ENCODE measurements around the gene LIME1. TPM values are rescaled to one million over a fixed set of nuclear protein-coding genes. Genes with fewer than 3 reads are reported as not detected.
"Not testable (repeated sequence)": the region's sequence is repeated elsewhere in the genome, so short reads cannot be mapped to it uniquely, and the experiment has no call there.

LIME1 gene
- total RNA-seq, 1 donor from 2014 or later = 1.6 TPM

DNA sequence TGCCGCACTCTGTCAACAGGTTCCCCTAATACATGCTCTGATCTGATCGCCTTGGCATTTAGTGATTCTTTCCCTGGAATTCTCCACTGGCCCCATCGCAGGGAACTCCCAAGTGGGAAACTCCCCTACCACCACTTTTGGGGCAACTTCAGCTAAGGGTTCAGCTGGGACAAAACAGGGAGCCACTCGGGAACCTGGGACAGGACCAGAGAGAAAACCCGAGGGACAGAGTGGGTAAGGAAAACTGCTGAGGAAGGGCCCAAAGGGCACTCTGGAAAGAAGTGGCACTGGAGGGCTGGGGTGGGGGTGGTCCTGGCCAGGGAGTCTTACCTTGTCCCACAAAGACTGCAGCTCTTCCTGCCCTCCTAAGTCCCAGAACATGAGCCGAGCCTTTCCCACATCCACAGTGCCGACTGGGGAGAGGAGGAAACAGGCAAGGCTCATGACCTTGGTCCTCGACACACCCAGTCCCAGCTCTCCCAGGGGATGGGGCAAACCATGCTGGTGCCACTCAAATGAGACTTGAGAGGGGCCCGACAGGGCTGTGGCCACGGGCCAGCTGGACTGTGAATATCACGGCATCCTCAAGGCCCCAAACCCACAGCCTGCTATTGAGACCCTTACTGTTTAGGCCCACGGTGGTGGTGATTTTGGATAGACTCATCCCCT is 30.3 kb upstream of the LIME1 start:
- intact Hi-C loops (cut with DNase I) = no loop called here
- peak; percentile 58 for DNase-seq (ENCODE audit: missing footprints)
- ATAC-seq = no peak

- ATAC-seq = peak; percentile 11
- peak; percentile 78 for DNase-seq (ENCODE audit: missing footprints)
- intact Hi-C loops (cut with DNase I) = no loop called here
Measured at GRCh38 chr20:63706852-63707557, 29.5 kb upstream of the LIME1 start.

GRCh38 chr20:63707558-63708300 is 28.7 kb upstream of the LIME1 start, which contains the start of the genes ARFRP1 and ZGPAT:
Gene ARFRP1, minus strand, starts transcription at chr20:63707976. Its CDS starts 885 bp downstream, at chr20:63707091.
Gene ZGPAT, plus strand, starts transcription at chr20:63708039. Its CDS starts 542 bp downstream, at chr20:63708581.
- intact Hi-C loops (cut with DNase I) = no loop called here
- DNase-seq (ENCODE audit: missing footprints) (peak; percentile 95), ATAC-seq (peak; percentile 97)

GRCh38 chr20:63708301-63709148 is 27.9 kb upstream of the LIME1 start:
- intact Hi-C loops (cut with DNase I) = no loop called here
- ATAC-seq (no peak), DNase-seq (ENCODE audit: missing footprints) (peak; percentile 57)

DNA sequence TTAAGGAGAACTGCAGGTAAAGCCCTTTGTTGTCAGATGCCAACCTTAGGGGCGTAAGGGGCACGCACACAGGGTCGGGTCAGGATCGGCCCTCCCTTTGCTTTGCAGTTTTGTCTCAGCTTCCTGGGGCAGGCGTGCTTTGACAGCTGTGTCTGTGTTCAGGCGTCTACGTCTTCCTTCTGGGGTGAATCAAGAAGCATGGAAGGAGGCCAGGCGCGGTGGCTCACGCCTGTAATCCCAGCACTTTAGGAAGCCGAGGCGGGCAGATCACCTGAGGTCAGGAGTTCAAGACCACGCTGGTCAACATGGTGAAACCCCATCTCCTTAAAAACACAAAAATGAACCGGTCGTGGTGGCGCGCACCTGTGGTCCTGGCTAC is 27.3 kb upstream of the LIME1 start:
- DNase-seq (ENCODE audit: missing footprints) (peak; percentile 37), ATAC-seq (no peak)
- intact Hi-C loops (cut with DNase I) = no loop called here

DNA sequence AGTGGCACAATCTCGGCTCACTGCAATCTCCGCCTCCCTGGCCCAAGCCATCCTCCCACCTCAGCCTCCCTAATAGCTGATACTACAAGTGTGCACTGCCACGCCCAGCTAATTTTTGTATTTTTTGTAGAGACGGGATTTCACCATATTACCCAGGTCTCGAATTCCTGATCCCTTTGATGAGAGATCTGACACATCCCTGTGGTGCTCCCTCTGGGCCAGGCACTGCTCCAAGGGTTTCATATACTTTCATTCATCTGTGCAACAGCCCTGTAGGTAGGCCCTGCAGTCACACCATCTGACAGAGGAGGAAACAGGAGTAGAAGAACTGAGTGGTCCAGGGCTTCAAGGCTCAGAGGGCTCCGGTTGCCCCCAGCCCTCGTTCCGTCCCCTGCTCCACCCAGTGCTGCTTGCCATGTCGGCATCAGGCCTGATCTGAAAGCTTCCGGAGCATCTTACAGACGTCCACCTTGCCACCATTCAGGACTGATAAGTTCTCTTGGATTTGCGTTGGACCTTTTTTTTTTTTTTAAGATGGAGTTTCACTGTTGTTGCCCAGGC is 25.3 kb upstream of the LIME1 start:
- intact Hi-C loops (cut with DNase I) = no loop called here
- ATAC-seq (no peak), DNase-seq (ENCODE audit: missing footprints) (no peak)

- ATAC-seq = no peak
- intact Hi-C loops (cut with DNase I) = no loop called here
- DNase-seq (ENCODE audit: missing footprints) = no peak
Measured at GRCh38 chr20:63712191-63712590, 24.3 kb upstream of the LIME1 start.

GRCh38 chr20:63714858-63715257 is 21.6 kb upstream of the LIME1 start:
- intact Hi-C loops (cut with DNase I) = no loop called here
- DNase-seq (ENCODE audit: missing footprints) (no peak), ATAC-seq (no peak)

DNA sequence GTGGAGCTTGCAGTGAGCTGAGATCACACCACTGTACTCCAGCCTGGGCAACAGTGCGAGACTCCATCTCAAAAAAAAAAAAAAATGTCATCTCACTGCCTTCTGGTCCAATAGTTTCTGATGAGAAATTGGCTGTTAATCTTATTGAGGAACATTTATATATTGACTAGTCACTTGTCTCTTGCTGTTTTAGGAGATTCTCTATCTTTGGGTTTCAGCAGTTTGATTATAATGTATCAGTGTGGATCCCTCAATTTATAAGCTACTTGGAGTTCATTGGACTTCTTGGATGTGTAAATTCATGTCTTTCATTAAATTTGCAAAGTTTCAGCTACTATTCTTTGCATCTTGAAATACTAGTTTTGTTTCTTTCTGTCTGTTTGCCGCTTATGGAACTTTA is 17.5 kb upstream of the LIME1 start:
- DNase-seq (ENCODE audit: missing footprints) (no peak), ATAC-seq (no peak)
- intact Hi-C loops (cut with DNase I) = no loop called here

- ATAC-seq; DNase-seq (ENCODE audit: missing footprints): not testable (repeated sequence)
Measured at GRCh38 chr20:63722967-63723622, 13.4 kb upstream of the LIME1 start.

GRCh38 chr20:63730189-63730733 is 6.2 kb upstream of the LIME1 start:
- intact Hi-C loops (cut with DNase I); ATAC-seq: not testable (repeated sequence)
- DNase-seq (ENCODE audit: missing footprints) = peak; percentile 28

More at GRCh38 chr20:63722967-63723622, 13.4 kb upstream of the LIME1 start:
- intact Hi-C loops (cut with DNase I) = not testable (repeated sequence)

- intact Hi-C loops (cut with DNase I) = no loop called here
- DNase-seq (ENCODE audit: missing footprints) (no peak), ATAC-seq (no peak)
Measured at GRCh38 chr20:63731410-63731809, 5.1 kb upstream of the LIME1 start.

DNA sequence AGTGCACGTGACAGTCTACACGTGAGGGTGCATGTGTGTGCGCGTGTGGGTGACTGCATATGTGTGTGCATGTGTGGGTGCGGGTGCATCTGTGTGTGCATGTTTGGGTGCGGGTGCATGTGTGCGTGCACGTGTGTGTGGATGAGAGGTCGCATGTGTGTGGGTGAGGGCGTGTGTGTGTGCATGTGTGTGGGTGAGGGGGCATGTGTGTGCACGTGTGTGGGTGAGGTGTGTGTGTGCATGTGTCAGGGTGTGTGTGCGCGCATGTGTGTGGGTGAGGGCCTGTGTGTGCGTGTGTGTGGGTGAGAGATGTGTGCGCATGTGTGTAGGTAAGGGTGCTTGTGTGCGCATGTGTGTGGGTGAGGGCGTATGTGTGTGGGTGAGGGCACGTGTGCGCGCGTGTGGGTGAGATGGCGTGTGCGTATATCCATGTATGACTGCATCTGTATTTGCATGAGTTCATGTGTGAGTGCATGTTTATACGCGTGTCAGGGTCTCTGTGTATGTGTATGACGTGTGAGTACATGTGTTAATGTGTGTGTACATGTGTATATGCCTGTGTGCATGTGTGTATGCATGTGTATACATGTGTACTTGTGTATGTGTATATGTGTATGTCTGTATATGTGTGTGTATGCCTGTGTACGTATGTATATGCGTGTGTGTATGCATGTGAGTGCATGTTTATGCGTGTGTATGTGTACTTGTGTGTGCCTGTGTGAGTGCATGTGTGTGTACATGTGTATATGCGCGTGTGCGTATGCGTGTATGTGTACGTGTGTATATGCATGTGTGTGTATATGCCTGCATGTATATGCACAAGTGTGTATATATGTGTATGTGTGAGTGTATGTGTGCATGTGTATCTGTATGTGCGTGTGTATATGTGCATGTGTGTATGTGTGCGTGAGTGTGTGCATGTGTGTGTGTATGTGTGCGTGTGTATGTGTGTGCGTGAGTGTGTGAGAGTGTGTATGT is 4.1 kb upstream of the LIME1 start:
- DNase-seq (ENCODE audit: missing footprints) (no peak), ATAC-seq (no peak)
- intact Hi-C loops (cut with DNase I) = no loop called here

- intact Hi-C loops (cut with DNase I) = no loop called here
- DNase-seq (ENCODE audit: missing footprints) (no peak), ATAC-seq (no peak)
Measured at GRCh38 chr20:63733117-63733516, 3.3 kb upstream of the LIME1 start.

- intact Hi-C loops (cut with DNase I) = no loop called here
- no peak for DNase-seq (ENCODE audit: missing footprints)
- ATAC-seq = no peak
Measured at GRCh38 chr20:63733579-63734081, 2.8 kb upstream of the LIME1 start.

Data from Right ventricle myocardium inferior (tissue), 1 donor.